HG03135 (cell line): ENCODE results near the gene ORAI3.

Source experiments
- ATAC-seq: cut with Tn5 transposase; IDR thresholded peaks from one replicate; pipeline ENCODE4 v1.9.1; 2021; ENCODE audit warnings: mild to moderate bottlenecking, moderate library complexity; ENCODE audit not compliant: unreplicated experiment

The ORAI3 gene

DNA sequence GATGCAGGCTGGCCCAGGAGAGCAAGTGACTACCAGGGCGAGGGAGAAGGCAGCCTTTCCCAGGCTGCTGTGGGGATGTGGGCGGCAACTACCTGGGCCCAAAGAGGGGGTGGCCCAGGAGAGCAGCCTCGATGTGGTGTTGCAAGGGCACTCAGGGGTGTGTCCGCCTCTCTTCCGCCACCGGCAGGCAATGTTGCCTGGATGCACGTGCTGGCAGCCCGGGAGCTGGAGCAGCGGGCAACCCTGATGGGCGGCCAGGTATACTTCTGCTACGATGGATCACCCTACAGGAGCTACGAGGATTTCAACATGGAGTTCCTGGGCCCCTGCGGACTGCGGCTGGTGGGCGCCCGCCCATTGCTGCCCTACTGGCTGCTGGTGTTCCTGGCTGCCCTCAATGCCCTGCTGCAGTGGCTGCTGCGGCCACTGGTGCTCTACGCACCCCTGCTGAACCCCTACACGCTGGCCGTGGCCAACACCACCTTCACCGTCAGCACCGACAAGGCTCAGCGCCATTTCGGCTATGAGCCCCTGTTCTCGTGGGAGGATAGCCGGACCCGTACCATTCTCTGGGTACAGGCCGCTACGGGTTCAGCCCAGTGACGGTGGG is 38.8 kb downstream of the ORAI3 start:
- no peak for ATAC-seq

DNA sequence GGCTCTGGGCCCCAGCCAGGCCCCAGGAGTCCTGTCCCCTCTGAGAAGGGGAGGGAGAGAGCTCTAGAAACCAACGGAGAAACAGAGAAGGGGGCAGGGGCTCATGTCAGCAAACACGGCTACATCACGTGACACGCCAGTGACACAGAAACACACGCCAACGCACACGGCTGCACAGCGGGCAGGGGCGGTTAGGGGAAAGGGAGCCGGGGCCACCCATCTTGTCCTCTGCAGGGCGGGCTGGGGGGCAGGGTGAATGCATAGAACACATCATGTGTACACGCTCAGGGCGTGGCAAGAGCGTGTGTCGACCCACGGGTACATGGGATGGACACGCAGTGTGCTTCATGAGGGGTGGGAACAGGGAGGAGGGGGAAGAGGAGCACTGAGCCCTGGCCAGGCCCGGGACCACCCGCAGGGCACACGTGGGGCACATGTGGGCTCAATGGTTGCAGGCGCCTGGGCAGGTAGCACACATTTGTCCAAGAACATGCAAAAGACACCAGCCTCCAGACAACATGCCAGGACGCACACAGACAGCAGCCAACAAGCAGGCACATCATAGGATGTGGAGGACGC is 40.7 kb downstream of the ORAI3 start:
- no peak for ATAC-seq

GRCh38 chr16:30990105-30990504 is 41.2 kb downstream of the ORAI3 start:
- no peak for ATAC-seq

GRCh38 chr16:30991052-30991451 is 42.2 kb downstream of the ORAI3 start:
- ATAC-seq, result no peak

- ATAC-seq, result no peak
Measured at GRCh38 chr16:30992276-30992780, 43.5 kb downstream of the ORAI3 start.

GRCh38 chr16:30992931-30993816 is 44.3 kb downstream of the ORAI3 start:
- ATAC-seq, result no peak

- no peak for ATAC-seq
Measured at GRCh38 chr16:30995927-30996323, 47.1 kb downstream of the ORAI3 start.

GRCh38 chr16:30996324-30996984 is 47.6 kb downstream of the ORAI3 start:
- no peak for ATAC-seq

DNA sequence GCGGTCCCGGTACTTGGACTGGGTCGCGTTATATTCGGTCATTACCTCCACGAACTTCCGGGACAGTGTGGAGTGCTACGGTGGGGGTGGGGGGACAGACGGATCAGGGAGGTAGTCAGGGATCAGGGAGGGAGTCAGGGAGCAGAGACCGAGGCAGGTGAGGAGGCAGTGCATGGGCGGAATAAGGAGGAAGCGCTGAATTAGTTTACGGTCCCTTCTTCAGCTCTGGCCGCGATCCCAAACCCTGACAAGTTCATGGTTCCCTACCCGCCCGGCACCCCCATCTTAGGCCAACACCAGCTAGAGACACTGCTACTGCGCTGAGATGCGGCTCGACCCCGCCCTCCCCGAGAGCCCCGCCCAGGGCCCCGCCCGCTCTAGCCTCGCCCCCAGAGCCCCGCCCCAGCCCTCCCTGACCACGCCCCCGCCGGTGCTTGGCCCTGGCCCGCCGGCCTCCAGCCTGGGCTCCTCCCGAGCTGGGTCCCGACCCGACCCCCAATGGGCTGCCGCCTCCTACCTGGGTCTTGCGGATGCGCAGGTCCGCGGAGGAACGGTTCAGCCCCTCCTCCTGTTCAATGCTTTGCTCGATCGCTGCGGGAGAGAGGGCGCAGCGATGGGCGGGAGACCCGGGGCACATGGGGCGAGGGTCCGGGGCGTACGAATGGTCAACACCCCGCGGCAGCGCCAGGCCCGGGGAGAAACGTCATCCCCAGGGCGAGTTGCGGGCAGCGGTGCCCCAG is 48.3 kb downstream of the ORAI3 start:
- ATAC-seq, result peak; percentile 85

DNA sequence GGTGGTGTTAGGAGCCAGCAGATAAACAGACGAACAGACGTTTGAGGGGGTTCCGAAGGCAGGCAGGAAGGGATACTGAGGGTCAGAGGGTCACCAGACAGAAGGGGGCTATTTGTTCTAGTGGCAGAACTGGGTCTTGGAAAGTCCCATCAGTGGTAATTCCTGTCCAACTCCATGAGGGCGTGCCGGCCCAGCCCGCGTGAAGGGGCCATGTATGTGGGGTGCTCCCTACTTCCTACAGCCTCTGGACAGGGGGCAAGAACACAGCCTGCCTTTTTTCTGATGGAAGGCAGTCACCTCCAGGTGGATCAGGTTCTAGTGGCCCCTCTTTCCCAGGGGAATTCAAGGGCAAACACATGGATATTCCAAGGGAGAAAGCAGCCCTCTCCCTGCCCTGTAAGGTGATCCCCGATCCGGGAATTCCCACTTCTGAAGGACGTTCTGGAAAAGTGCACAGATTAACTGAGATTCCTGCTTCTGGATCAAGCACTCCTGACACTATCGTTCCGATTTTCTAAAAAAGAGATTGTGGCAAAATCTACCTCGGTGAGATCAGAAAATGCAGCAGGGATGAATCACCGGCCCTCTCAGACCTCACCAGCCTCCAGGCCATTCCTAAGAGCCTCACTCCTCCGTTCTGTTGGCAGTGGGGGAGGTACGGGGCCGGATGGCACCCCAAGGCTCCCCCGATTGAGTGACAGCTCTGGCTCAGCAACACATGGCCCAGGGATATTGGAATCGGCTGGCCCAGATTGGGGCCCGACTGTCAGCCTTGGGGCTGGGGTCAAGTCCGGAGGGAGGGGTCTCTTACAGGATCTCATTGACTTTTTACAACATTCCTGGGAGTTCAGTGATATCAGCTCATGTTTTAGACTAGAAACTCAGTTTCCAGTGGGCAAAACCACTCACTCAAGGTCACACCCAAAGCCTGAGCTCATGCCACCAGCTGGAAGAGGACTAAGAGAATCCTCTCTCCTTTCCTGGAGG is 49.1 kb downstream of the ORAI3 start:
- ATAC-seq, result no peak

- no peak for ATAC-seq
Measured at GRCh38 chr16:30998852-30999761, 50.2 kb downstream of the ORAI3 start.

DNA sequence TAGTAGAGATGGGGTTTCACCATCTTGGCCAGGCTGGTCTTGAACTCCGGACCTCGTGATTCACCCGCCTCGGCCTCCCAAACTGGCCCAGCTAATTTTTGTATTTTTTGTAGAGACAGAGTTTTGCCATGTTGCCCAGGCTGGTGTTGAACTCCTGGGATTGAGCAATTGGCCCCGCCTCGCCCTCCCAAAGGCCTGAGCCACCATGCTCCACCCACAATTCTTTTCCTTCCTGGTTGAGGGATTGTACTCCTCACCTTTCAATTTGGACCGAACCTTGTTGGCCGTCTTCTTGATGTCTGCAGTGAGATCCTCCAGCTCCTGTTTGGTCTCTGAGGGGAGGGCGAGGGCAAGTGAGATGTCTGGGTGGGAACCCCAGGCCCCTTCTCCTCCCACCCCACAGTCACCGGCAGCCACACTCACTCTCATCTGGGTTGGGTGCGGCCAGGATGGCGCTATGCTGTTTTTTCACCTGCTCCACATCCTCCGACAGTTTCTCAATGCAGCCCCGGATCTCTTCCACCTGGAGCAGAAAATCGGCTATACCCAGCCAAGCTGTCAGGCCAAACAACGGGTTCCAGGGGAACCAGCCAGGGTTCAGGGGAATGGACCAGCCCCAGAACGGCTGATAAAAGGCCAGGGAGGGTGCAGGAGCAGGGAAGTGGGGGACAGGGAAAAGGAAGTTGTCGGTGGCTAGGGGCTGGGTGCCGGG is 52.0 kb downstream of the ORAI3 start:
- ATAC-seq, result no peak

DNA sequence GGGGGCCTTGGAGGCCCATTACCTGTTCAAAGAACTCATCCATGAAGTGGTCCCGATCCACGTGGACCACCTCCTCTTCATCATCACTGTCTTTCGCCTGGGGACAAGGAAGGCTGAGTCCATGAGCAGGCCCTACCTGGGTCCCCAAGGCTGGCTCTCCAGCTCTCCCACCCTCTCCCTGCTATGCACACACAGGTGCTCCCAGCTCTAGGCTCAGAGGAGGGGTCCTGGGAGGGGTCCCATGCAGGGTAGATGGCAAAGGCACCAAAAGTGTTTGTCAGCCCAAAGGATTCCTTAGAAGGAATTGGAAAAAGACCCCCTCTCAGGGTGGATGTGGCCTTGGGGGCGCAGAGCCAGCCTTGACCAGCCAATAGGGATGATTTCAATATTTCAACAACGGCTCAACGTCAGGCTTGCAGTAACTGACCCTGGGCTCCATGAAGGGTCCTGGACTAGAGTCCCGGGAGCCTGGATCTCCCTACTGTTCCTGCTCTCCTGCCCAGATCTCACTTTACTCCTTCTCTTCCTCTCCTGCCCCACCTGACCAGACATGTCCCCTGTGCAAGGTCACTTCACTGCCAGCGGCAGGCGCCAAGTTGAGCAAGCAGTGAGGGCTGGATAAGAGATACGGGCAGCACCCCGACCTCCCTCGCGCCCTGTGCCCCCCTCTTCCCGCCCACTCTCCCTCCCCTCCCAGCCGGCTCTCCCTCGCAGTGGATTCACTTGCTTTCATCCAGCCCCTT is 52.8 kb downstream of the ORAI3 start:
- no peak for ATAC-seq

DNA sequence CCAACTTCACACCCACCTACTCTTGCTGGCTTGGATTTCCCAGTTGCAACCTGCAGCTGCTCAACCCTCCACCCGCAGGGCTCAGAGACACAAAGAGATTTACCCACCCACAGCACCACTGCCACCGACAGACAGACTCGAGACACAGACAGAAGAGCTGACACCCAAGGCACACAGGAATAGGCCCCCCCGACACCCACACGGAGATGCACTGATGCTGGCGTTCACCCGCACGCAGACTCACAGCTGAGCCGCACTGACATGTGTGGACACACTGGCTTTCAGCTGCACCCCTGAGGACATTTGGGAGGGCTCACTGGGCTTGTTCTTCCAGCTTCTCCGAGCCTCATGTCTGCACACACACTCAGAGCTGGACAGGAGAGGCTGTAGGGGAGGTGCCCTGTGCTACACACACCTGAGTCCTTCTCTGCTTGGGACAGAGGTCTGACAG is 53.4 kb downstream of the ORAI3 start:
- no peak for ATAC-seq

- ATAC-seq, result no peak
Measured at GRCh38 chr16:31002862-31003341, 54.0 kb downstream of the ORAI3 start.

- ATAC-seq, result no peak
Measured at GRCh38 chr16:31003744-31004143, 54.9 kb downstream of the ORAI3 start.
